Left kidney (tissue), 8 donors: Measurements from ENCODE around the gene LRRC75A. TPM values are rescaled to one million over a fixed set of nuclear protein-coding genes. Genes with fewer than 3 reads are reported as not detected.
"Not testable (repeated sequence)": the region's sequence is repeated elsewhere in the genome, so short reads cannot be mapped to it uniquely, and the experiment has no call there.

Experiments
- DNase-seq: peaks from one replicate; pipeline ENCODE4 v3.0.0-alpha.2; 2013
- long read RNA-seq, 8 donors: transcript quantifications; one replicate each; lab custom pipeline, GENCODE V29; 2026
- polyA plus RNA-seq: library from polyadenylated mRNA; unstranded; fragments of 120-200 nt; gene quantifications from one replicate; pipeline ENCODE4 v1.2.1, GENCODE V29; 2013; ENCODE audit not compliant: insufficient read length

Gene LRRC75A, protein sequence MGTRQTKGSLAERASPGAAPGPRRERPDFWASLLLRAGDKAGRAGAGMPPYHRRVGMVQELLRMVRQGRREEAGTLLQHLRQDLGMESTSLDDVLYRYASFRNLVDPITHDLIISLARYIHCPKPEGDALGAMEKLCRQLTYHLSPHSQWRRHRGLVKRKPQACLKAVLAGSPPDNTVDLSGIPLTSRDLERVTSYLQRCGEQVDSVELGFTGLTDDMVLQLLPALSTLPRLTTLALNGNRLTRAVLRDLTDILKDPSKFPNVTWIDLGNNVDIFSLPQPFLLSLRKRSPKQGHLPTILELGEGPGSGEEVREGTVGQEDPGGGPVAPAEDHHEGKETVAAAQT
- 3.9 TPM for polyA plus RNA-seq
- long read RNA-seq, donor 1, partial matches to known transcripts: 0 of 2 reads
- long read RNA-seq, donor 1, other reads (novel, unspliced or antisense): 0 of 2 reads
- long read RNA-seq, donor 2, partial matches to known transcripts: 0 of 3 reads
- long read RNA-seq, donor 2, other reads (novel, unspliced or antisense): 0 of 3 reads
- long read RNA-seq, donor 3, partial matches to known transcripts: 0 of 3 reads
- long read RNA-seq, donor 3, other reads (novel, unspliced or antisense): 0 of 3 reads
- long read RNA-seq, donor 4: 0 reads
- long read RNA-seq, donor 5, partial matches to known transcripts: 0 of 1 reads
- long read RNA-seq, donor 5, other reads (novel, unspliced or antisense): 0 of 1 reads
- long read RNA-seq, donor 6, partial matches to known transcripts: 0 of 1 reads
- long read RNA-seq, donor 6, other reads (novel, unspliced or antisense): 0 of 1 reads
- long read RNA-seq, donor 7, partial matches to known transcripts: 0 of 1 reads
- long read RNA-seq, donor 7, other reads (novel, unspliced or antisense): 0 of 1 reads
- long read RNA-seq, donor 8, partial matches to known transcripts: 0 of 2 reads
- long read RNA-seq, donor 8, other reads (novel, unspliced or antisense): 0 of 2 reads

DNA sequence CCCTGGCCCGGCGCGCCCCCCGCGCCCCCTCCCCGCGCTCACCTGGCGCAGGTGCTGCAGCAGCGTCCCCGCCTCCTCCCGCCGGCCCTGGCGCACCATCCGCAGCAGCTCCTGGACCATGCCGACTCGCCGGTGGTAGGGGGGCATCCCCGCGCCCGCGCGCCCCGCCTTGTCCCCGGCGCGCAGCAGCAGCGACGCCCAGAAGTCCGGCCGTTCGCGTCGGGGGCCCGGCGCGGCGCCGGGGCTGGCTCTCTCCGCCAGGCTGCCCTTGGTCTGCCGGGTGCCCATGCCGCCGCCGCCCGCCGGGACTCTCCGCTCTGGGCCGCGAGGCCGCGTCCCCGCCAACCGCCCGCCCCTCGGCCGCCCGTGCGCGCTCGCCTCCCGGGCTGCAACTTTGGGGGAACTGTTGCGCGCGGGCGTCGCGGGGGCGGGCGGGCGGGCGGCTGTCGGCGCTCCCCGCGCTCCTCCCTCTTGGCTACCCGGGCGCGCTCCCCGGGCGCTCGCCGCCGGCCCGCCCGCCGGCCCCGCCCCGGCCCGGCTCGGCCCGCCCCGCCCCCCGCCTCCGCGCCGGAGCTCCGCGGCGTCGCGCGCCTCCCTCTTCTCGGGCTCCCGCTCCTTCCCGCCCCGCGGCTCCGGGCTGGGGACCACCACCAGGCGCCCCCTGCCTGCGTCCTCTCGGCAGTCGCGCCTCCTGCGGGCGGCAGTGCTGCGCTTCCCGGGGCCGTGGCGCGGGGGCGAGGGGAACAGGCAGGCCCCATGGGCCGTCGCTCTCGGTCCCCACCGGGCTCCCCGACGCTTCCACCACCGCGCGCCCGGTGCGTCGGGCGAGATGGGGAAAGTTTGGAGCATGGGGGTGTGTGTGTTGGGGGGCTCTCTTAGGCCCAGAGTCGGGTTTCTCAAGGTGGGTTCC, at the start of gene LRRC75A:
Gene LRRC75A (minus strand): TSS at position 491 of the 910 bp plus-strand sequence. CDS start 203 bp downstream, at position 288.
- no peak for DNase-seq

DNA sequence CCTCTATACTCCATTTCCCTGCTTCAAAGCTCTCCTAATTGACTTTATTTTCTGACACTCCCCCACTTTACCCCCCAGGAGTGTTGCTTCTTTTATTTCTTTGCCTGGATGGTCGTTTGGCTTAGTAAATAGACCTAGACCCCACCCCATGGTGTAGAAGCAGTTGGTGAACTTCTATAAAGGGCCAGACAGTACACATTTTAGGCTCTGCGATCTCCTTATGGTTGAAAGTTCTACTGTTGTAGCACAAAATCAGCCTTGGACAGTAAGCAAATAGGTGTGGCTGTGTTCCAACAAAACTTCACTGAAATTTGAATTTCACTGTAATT, 45.1 kb upstream of the LRRC75A start:
- DNase-seq: no peak

DNA sequence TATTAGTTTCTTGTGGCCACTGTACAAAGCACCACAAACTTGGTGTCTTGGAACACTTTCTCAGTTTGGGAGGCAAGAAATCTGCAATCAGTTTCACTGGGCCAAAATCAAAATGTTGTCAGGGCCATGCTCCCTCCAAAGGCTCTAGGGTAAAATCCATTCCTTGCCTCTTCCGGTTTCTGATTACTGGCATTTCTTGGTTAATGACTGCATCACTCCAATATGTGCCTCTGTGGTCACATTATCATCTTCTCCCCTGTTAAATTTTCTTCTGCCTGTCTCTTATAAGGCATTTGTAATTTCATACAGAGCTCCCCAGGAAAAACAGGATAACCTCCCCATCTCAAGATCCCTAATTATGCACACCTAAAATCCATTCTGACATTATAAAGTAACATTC, 42.2 kb upstream of the LRRC75A start:
- no peak for DNase-seq

DNA sequence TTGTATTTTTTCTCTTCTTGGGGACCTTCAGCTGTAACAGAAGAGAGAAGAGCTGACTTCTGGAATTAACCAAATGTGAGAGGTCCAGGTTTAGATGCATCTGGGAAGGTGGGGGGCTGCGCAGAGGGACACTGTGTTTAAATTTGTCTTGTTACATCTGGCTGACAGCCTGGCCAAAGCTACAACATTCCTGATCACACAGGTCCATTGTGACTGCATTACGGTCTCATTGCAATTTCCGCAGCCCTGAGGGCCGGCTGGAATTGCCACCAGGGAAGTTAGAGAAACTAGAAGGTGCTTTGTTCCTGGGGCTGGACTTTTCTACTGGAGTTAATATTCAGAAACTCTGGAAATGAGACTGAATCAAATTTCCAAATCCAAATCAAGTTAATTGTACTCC, 37.9 kb upstream of the LRRC75A start:
- DNase-seq: no peak

DNA sequence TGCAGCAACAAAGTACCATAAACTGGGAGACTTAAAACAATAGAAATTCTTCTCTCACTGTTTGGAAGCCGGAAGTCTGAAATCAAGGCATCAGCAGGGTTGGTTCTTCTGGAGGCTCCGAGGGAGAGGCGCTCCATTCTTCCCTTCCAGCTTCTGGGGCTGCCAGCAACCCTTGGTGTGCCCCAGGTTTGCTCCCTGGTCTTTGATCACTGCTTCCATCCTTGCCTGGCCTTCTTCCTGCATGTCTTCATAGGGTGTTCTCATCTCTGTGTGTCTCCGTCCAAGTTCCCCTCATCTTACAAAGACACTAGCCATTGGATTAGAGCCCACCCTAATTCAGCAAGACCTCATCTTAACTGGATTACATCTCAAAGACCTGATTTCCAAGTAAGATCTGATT, 35.3 kb upstream of the LRRC75A start:
- DNase-seq: no peak

DNA sequence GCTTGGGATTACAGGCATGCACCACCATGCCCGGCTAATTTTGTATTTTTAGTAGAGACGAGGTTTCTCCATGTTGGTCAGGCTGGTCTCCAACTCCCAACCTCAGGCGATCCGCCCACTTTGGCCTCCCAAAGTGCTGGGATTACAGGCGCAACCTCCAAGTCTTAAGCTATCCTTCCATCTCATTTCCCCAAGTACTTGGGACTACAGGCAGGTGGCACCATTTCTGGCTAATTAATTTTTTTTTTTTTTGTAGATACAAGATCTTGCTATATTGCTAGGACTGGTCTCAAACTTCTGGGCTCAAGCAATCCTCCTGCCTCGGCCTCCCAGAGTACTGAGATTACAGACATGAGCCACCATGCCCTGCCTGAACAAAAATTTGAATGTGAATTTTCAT, 33.6 kb upstream of the LRRC75A start:
- DNase-seq: not testable (repeated sequence)

DNA sequence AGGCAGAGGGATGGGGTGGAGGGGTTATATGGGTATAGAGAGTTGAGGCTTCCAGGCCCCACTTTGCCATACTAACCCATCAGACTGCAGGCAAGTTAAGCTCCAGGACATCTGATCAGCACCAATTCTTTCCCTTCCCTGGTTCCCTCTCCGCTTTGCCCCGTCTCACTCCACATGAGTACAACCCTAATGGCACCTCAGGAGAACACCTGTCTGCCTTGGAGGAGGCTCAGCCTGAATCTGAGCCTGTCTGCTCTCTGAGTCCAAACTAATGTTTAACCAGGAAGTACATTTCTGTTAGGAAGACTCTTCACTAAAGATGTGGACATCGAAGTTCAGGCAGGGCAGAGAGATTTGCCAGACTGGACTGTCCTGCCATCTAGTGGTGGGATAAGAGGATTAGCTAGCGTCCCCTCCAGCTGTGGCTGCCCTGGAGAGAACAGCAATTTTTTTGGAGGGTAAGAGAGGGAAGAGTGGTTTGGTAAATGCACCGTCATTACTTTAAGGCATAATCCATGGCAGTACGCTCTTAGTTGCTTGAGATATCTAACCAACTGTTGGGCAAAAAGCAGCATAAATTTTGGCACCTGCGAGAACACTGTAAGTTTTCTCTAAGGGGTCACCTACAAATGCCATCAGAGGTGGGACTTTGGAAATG, 29.2 kb upstream of the LRRC75A start:
- DNase-seq: peak; percentile 87

DNA sequence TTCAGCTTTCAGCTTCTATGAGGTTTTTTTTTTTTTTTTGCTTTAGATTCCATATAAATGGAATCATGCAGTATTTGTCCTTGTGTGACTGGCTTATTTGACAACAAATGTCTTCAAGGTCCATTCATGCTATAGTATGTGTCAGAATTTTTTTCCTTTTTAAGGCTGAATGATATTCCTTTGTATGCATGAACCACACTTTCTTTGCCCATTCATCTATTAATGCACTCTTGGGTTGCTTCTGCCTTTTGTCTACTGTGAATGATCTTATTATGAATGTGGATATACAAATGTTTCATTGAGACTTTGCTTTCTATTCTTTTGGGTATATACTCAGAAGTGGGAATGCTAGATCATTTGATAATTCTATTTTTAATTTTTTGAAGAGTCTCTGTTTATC, 27.0 kb upstream of the LRRC75A start:
- DNase-seq: no peak

DNA sequence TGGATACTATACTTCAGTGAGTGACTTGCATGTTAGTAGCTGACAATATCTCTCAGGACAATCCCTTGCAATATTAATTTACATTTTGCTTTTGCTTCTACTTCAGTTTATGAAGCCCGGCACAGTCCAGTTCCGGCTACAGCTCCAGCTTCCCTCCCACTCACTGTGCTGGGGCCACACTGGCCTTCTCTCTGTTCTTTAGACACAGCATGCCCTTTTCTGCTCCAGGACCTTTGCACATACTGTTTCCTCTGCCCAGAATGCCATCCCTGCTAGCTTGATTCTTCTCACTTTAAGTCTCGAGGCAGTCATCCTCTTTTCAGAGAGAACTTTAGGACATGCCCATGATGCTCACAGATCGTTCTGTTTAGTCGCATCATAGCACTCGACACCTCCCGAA, 25.5 kb upstream of the LRRC75A start:
- DNase-seq: no peak

DNA sequence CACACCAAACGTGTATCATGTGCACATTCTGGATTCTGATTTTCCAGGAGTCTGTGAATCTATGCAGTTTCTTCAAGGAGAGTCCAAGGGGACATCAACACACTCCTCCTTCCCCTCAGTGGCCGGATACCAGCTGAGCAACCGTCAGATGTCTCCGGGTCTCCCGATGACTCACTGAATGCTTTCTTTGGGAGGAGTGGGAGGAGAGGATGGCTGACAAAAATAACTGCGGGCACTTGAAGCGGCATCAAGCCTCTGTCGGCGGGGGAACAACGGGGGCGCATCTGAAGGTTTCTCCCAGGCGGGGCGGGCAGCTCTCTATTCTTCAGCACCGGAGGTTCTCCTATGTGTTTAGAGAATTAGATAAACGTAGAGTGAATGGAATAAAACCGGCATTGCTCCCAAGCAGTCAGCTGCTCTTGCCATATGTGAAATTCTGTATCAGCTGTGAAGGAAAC, 24.6 kb upstream of the LRRC75A start:
- DNase-seq: no peak

DNA sequence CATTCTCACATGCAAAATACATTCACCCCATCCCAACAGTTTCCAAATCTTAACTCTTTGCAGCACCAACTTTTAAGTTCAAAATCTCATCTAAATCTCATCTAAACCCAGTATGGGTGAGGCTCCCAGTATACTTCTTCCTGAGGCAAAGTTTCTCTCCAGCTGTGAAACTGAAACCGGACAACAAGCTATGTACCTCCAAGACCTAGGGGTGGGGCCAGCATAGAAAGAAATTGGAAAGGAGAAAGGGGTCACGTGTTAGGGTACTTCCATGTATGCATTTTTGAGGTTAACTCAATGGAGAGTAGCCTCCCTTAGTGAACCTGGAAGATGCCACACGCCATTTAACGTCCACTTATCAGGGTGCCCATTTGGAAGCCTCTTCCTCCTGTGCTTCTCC, 23.9 kb upstream of the LRRC75A start:
- DNase-seq: no peak

DNA sequence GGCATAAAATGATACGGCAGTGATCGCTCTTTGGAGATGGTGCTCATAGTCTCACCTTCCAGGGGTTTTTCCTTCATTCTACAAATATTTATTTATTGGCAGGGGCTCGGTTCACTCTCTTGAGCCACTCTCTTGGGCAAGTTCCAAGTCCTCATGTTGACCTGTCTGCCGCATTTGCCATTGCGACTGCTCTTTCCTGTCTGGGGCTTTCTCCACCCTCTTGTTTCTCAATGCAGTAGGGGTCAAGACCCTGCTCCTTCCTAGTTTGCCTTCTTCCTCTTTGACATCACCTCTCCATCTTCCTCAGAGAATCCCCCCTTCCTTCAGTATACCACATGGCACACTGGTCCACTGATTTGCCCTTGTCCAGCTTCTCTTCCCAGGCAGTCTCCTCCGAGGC, 21.9 kb upstream of the LRRC75A start:
- DNase-seq: no peak

DNA sequence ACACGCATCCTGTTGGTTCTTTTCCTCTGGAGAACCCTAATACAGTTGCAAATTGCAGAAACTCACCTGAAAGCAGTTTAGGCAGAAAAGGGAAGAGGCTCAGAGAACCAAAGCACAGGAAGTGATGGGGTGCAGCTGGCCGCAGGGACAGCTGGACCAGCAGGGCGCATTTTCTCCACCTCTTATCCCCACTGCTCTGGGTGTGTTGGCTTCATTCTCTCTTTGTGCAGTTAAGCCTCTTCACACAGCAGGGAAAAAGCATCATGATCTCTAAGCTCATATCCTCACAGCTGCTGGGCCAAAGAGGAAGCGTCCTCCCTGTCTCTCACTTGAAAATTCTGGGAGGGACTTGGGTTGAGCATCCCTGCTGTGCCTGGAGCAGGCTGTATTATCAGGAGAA, 20.0 kb upstream of the LRRC75A start:
- DNase-seq: no peak

DNA sequence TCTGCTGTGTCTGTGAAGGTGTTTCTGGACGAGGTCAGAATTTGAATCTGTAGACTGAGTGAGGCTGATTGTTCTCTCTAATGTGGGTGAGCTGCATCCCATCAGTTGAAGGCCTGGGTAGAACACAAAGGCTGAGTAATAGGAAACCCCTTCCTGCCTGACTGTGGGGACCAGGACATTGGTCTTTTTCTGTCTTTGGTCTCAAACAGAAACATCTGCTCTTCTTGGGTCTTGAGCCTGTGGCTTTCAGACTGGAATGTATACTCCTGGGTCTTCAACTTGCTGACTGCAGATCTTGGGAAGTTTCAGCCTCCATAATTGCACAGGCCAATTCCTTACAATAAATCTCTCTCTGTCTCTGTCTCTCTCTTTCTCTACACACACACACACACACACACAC, 19.6 kb upstream of the LRRC75A start:
- DNase-seq: no peak

DNA sequence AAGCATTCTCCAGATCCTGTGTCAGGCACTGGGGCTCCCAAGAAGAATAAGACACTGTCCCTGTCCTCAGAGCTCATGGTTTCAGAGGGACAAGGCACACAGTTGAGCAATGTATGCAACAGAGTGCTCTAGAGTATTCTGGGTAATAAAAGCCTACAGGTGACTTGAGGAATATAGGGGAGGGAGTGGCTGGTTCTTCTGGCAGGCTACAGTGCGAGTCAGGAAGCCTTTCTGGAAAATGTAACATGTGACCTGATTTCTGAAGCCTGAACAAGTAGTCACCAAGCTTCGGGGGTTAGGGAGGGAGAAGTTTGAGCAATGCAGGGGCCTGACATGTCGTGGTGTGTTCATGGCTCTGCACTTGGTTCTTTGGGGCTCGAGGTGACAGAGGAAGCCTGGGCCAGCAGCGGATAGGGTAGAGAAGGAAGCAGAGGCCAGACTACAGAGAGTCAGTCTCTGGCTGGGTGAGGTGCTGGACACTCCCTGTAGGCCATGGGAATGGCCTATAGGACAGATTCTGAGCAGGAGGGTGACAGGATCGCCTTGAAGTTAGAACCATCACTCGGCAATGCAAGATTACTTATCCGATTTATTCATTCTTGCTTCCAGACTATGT, 16.0 kb upstream of the LRRC75A start:
- DNase-seq: no peak

DNA sequence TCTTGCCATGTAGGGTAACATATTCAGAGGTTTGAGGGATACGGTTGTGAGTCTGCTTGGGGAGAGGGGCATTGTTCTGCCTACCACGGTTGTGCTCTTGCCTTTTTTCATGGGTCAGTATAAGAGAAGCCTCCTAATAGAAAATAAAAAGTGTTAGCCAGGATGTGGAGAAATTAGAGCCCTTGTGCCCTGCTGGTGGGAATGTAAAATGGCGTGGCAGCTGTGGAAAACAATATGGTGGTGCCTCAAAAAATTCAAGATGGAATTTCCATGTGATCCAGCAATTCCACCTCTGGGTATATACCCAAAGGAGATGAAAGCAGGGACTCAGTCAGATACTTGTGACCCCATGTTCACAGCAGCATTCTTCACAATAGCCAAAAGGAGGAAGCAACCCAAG, 14.2 kb upstream of the LRRC75A start:
- no peak for DNase-seq

DNA sequence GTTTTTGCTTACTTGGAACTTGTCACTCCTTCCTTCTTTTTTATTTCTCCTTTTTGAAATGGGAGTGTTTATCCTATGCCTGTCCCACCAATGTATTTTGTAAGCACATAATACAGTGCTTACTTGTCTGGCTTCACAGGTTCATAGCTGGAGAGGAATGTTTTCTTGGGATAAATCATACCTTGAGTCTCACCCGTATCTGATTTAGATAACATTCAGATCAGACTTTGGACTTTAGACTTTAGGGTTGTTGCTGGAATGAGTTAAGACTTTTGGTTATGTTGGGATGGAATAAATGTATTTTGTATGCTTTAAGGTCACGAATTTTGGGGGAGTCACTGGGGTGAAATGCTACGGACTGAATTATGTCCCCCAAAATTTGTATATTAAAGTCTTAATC, 13.0 kb upstream of the LRRC75A start:
- DNase-seq: no peak

DNA sequence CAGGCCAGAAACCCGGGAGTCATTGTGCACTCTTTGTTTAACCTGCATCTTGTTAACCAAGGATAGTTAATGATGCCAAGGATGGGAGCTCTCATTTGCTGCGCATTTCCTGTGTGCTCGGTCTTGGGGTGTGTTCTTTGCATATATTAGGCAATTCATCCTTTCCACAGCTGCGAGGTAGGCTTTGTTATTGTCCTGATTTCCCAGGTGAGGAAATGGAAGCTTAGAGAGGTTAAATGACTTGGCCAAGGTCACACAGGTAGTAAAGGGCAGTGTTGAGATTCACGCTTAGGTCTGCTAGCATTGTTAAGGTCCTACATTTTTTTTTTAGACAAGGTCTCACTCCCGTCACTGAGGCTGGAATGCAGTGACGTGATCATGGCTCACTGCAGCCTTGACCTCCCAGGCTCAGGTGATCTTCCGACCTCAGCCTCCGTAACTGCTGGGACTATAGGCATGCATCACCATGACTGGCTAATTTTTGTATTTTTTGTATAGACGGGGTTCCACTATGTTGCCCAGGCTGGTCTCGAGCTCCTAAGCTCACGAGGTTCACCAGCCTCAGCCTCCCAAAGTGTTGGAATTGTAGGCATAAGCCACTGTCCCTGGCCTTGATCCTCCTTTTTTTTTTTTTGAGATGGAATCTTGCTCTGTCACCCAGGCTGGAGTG, 5.0 kb upstream of the LRRC75A start:
- DNase-seq: no peak

DNA sequence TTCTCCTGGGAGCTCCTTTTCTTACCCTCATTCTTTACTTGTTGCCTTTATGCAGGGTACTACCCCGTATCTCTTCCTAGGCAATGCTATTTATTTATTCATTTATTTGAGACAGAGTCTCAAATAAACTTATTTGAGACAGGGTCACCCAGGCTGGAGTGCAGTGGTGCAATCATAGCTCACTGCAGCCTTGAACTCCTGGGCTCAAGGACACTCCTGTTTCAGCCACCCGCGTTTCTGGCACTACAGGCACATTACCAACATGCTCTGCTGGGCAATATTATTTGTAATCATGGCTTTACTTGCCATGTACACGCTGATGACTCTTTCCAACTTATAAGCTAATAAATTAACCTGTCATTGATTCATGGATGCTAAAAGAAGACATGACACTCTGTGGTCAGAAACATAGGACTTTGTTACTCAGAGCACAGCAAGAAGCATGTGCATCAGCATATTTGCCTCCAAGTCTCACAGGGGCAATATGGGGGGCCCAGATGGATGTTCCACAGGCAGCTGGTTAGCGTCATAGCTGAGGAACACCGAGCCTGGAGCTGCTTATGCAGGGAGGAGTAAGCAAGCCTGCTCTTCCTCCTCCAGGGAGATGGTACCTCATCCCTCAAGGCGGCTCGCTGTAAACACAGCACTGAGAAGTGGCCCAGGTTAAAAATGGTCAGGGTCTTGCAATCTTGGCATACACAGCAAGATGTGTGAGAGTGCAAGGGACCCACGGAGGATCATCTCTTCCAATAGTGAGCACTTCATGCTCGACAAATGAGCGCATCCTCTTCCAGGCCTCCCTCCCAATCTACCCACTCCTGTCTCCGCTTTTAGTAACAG, 4.2 kb upstream of the LRRC75A start:
- no peak for DNase-seq

DNA sequence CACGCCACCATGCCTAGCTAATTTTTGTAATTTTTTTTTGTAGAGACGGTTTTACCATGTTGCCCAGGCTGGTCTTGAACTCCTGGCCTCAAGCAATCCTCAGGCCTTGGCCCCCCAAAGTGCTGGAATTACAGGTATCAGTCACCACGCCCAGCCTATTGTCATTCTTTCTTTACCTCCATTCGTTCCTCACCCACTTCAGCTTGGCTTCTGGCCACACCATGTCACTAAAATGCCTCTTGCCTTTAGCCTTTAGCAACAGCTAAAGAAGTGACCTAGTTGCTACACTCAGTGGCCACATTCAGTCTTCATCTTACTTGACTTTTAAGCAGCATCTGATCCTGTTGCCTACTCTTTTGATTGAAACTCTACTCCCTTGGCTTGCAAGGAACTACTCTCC, 3.6 kb upstream of the LRRC75A start:
- no peak for DNase-seq
